Endometrial microvascular endothelial cells (primary cell): Measurements from ENCODE around the gene HUNK. TPM values are rescaled to one million over a fixed set of nuclear protein-coding genes. Genes with fewer than 3 reads are reported as not detected.
"Not testable (repeated sequence)": the region's sequence is repeated elsewhere in the genome, so short reads cannot be mapped to it uniquely, and the experiment has no call there.

Experiments
- in situ Hi-C: cut with HindIII; loops from 2 replicates; pipeline ENCODE4 v1.10.0; 2017; ENCODE audit warnings: low sequenced_read_pairs, low pct_unique_long_range_greater_than_20kb; ENCODE audit errors: inconsistent ontology term
- total RNA-seq: library from RNA; depleted of rRNA; stranded (reverse); fragments of >200 nt; gene quantifications from one replicate; pipeline ENCODE4 v1.2.3, GENCODE V29; 2015; ENCODE audit errors: inconsistent ontology term

Gene HUNK
- total RNA-seq = not detected

DNA sequence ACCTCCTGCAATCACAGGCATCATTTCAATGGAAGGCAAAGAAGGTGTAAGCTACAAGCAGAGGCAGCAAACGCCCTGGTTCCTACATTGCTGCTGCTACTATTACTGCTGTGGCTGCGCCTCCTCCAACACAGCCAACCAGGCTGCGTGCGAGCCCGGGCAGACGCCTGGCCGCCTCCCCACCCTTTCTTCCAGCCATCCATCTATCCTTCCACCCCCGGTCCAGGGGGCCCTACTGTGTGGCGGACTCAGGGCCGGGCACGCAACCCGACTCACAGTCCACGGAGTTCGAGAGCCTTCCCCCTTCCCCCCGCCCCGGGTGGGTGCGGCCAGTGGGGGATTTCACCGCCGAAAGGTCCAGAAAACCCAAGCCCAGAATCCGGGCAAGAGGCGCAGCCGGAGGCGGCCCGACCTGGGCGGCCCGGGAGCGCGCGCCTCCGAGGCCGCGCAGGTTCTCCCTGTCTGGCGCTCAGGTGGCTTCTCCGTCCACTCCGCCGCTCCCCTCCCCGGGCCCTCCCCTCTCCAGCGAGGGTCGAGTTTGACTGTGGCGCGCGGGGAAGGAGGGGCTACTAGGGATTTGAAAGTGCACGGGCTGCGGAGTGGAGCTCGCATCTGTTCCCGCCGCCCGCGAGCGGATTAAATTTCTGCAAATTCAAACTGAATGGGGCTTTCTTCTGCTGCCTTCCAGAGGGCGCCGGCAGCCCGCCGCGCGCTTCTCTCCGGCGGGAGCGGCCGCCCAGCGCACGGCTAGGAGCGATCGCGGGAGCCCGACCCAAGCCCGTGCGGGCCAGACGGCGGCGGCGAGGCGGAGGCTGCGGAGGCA is at the start of gene HUNK:
Gene HUNK (plus strand): TSS at position 569 of the 823 bp plus-strand sequence. CDS start 655 bp downstream, outside the sequence.
- in situ Hi-C loops = no loop called here

DNA sequence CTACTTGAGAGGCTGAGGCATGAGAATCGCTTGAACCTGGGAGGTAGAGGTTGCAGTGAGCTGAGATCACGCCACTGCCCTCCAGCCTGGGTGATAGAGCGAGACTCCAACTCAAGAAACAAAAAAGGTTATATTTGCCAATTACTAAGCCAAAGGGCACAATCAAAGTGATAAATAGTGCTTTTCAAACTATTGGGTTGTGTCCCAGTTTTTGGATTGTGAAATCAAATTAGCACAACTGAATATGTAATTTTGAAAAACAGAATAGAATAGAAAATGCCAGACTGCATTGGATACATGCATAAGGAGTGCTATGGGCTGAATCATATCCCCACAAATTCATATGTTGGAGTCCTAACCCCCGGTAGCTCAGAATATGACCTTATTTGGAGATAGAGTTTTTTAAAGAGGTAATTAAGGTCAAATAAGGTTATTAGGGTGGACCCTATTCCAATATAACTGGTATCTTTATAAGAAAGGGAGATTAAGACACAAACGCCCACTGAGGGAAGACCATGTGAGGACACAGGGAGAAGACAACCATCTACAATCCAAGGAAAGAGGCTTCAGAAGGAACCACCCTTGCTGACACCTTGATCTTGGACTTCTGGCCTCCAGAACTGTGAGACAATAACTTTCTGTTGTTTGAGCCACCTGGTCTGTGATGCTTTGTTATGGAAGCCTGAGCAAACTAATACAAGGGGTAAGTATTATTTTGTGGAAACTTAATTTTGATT is 42.9 kb upstream of the HUNK start:
- in situ Hi-C loops = no loop called here

DNA sequence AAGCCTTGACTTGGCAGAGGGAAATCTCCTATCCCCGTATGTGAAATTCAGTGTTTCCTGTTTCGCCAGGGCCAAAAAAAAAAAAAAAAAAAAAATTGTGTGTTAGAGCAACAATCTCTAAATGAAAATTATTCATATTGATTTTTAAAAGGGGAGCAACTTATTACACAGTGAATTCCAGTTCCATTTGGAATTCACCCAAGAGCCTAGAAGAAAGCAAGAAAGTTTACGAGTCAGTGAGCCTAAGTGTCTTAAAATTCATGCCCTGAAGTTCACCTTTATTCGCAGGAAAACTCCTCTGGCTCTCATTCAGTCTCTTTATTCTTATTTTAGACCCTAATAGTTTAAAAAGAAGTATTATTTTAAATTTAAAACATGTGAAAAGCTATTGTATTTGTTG is 42.1 kb upstream of the HUNK start:
- in situ Hi-C loops = no loop called here

DNA sequence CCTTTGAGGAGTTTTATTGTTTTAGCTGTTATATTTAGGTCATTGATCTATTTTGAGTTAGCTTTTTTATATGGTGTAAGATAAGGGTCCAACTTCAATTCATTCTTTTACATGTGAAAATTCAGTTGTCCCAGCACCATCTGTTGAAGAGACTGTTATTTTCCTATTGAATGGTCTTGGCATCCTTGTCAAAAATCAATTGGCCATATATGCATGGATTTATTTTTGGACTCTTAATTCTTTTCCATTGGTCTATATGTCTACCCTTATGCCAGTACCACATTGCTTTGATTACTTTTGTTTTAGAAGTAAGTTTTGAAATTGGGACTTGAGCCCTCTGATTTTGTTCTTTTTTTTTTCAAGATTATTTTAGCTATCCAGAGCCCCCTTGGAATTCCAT is 35.8 kb upstream of the HUNK start:
- in situ Hi-C loops = no loop called here

DNA sequence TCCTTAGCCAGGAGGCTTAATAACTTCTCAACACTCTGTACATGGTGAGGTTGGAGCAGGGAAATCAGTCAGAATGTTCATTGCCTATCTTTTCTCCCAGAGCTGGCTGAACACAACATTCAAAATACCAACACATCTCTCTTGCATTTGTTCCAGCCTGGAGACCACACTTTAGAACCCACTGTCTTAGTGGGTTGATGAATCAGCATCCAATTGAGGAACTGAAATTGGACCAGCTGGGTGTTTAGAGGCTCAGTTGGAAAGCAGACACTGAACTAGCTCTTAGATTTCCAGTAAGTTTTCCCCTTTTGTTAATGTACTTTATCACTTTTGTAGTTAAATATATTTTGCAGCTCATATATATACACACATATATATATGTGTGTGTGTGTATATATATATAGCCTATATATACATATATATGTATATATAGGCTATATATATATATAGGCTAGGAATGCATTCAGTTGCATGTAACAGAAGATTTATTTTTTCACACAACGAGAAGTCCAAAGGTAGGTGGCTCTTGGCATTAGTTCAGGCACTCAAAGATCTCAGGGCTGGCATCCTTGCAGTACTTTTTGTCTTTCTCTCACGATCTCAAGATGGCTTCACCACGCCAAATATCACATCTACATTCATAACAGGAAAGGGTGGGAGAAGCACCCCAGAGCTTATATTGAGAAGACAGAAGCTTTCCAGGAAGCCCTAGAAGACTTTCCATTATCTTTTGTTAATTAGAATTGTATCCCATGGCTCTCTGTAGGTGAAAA is 35.0 kb upstream of the HUNK start:
- in situ Hi-C loops = no loop called here

DNA sequence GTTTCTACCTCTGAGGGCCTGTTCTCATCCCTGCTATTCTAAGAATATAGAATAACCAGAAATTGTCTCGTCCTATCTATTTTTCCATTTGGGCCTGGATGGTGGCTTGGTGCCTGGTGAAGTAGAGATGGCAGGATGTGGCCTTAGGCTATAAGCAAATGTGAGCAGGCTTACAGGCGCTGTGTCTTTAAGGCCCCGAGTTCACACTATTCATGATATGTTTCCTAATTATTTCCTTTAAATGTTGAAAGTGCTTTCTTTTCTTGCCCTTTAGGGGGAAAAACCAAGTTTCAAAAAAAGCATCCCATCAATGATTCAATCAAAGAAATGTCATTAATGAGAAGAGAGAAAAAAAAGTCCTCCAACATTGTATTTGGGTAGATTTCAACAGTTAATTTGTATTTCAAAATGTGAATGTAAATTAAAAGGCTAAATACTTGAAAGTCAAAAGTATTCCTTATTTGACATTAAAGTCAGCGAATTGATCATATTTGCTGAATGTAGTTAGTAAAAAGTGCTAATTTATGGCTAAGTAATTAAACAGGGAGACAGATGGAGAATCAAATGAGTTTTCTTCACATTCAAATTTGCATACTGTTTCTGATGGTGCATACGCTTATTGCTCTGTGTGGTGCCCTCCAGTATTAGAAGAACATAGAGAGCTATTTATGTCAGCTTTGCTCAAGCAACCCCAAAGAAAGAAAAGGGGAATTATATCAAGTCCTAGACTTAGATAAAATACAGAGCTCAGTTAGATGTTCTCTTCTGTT is 34.0 kb upstream of the HUNK start:
- in situ Hi-C loops = no loop called here

DNA sequence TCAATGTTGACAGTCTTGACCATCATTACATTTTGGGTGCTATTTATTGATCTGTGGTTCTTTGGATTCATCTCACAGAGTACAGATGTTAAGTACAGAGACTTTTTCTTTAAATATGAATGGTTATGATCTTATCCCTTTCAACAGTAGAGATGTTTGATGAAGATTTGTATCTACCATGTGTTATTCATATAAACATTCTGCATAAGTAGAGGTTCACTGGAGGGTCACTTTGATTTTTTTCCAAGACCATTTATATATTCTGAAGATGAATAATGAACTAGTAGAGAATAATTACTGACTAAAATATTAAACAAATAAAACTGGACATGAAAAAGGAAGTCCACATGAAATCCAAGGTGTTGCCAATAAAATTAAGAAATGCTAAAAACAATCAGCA is 28.6 kb upstream of the HUNK start:
- in situ Hi-C loops = no loop called here

DNA sequence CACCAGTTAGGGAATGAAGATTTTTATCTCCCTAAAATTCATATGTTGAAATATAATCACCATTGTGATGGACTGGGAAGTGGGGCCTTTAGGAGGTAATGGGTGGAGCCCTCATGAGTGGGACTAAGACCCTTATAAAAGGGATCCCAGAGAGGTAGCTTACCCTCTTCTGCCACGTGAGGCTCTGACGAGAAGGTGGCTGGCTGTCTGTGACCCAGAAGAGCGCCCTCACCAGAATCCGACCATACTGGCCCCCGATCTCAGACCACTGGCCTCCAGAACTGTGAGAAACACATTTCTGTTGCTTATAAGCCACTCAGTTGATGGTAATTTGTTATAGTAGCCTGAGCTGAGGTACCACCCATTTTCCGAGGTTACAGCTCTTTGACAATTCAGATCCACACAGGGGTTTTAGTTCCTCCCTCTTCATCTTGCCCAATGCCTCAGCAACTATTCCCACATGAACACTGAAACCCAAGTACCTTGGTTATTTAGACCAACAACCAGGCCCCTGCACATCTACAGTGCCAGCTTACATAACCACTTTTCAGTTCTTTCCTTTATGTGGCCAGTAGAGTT is 27.6 kb upstream of the HUNK start:
- in situ Hi-C loops = no loop called here

DNA sequence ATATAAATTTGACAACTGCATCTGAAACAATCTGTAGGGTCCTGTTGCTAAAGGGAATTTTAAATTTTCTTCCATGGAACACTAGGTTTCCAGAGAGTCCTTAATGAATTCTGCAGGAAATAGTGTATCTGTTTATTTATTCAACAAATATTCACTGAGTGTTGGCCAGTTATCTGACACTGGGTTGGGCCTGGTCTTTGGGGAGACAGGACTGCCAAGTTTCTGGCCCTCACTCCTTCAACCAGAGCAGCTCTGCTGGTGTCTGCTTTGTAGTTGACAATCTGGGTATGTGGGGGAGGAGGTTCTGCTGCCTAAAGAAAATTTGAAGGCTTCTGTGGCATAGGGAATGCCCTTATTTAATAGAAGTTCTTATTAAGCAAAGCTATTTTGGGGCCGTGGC is 26.1 kb upstream of the HUNK start:
- in situ Hi-C loops = no loop called here

DNA sequence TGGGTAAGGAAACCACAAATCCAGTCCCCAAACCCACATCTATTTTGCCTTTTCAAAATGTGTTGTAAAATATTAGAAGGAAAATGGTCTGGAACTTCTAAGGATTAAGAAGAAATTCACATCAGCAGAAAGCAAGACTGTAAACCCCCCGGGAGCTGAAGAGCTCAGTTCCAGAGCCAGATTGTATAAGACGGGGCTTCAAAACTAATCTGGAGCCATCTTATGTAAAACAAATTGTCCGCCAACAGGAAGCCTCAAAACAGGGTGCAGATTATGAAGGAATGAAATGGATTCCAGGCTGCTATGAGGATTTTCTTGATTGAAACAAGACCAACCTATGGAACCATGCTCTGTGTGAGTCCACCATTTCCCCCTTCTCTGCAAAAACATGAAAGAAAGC is 25.1 kb upstream of the HUNK start:
- in situ Hi-C loops = no loop called here

DNA sequence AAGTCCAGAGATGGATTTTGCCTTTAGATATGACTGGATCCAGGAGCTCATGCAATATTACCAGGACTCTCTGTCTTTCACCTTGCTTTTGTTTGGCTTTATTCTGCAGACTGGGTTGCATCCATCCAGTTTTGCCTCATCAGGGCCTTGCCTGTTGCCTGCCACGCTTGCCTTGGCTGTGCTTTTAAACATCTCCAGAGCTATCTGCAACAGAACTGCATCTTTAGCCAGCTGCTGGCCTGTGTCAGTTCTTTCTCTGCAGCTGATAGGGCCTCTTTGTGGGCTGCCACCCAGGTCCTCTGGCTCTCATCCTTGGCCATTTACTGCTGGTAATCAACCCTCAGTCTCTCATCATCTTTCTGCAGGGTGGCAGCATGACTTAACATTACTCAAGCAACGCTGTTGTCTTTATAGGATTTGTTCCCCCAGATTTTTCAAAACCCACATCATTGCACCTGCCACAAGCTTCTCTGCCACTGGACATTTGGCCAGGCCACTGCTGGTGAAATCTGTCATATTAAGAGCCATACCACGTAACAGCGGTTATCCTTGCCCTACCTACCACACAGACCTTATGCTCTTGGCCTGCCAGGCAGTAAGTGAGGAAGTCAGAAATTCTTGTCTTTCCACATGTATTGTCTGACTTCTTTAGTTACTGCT is 24.4 kb upstream of the HUNK start:
- in situ Hi-C loops = no loop called here

DNA sequence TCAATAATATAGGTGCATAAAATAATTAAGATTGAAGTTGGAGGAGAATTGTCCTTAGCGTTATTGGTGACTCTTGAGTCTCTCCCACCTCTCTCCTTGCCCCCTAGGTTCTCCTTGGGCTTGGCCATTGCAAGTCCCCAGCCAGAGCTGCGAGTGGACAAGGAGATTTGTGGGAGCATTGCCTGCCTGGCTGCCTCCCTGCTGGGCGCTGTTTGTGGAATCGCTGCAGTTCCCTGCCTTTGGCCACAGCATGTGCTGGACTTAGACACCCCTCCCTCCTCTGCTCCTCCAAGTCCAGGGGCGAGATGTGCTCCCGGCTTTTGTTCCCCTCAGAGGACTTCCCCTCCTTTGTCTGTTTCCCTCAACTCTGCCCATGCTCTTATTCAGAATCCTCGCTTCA is 21.9 kb upstream of the HUNK start:
- in situ Hi-C loops = no loop called here

DNA sequence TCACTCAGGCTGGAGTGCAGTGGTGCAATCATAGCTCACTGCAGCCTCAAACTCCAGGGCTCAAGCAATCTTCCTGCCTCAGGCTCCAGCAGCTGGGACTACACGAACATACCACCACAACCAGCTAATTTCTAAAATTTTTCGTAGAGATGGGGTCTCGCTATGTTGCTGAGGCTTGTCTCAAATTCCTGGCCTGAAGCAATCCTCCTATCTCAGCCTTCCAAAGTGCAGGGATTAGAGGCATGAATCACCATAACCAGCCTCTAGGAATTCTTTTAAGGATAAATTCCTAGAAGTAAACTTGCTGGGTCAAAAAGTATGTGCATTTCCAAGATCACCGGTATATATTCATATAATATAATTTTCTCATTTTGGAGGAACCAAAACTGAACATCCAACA is 17.6 kb upstream of the HUNK start:
- in situ Hi-C loops = no loop called here

DNA sequence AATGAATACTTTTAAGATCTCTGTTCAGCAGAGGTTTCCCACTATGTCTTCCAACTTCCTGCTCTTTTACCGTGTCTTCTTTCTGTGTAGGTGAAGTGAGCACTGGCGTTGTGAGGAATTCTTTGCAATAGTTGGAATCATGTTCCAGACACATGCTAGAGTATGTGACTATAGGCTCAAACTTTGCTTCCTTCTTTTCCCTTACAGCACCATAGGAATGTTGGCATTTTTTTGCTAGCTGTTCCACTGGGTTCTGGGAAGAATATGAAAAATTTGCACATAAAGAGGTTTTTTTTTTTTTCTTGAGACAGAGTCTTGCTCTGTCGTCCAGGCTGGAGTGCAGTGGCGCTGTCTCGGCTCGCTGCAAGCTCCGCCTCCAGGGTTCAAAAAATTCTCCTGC is 15.7 kb upstream of the HUNK start:
- in situ Hi-C loops = no loop called here

DNA sequence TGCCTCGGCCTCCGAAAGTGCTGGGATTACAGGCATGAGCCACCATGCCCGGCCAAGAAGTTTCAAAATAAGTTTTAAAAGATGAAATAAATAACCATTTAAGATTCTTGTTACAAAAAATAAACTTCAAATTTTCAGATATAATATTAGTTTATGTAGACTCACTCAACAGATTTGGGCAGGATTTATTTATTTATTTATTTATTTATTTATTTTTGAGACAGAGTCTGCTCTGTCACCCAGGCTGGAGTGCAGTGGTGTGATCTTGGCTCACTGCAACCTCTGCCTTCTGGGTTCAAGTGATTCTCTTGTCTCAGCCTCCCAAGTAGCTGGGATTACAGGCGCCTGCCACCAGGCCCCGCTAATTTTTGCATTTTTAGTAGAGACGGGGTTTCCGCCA is 15.2 kb upstream of the HUNK start:
- in situ Hi-C loops = not testable (repeated sequence)

DNA sequence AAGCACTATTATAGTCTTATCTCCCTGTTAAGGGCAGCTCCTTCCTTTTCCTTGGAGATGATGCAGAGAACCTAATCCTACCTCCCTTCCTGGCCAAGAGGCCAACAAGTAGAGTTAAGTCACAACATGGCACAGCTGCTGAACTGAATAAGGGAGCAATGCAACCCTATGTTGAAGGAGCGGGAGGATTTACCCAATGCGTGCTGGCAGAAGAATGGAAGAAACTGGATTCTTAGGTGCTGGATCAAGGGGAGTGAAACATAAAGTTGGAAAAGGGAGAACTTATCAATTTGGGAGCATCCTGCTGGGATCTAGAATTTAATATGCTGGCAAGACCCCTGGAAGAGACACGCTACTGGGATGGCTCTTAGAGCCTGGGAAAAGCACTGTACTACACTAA is 12.0 kb upstream of the HUNK start:
- in situ Hi-C loops = no loop called here

DNA sequence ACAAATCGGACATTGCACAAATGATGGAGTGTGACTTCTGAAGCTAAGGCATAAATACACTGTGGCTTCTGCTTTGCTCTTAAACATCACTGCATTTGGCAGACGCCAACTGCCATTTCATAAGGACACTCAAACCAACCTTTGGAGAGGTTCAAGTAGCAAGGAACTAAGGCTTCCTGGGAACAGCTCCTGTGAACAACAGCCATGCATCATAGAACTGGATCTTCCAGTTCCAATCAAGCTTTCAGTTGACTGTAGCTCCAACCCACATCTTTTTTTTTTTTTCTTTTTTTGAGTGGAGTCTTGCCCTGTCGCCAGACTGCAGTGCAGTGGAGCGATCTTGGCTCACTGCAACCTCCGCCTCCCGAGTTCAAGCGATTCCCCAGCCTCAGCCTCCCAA is 10.7 kb upstream of the HUNK start:
- in situ Hi-C loops = no loop called here

DNA sequence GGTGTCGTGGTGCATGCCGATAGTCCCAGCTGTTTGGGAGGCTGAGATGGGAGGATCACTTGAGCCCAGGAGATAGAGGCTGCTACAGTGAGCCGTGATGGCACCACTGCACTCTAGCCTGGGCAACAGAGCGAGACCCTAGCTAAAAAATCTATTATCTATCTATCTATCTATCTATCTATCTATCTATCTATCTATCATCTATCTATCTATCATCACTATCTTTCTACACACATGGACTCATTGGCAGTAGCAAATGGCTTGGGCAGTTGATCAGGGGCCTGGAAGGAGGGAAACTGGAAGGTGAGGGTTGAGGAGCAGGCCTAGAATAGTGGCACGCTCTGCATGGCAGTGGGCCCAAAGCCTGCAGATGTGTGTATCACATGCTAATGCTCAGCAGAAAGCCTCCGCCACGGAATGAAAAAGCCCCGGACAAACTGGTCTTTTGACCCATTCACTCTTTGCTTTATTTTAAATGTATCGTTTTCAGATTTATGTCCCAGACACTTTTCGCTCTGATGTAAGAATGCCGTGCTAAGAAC is 7.3 kb upstream of the HUNK start:
- in situ Hi-C loops = no loop called here
